Stimulated activated CD8-positive, alpha-beta memory T cell treated with anti-CD3 and anti-CD28 coated beads, Interleukin-12 subunit alpha, Interleukin-12 subunit beta, amount 100 ng/mL, for 24 hours (primary cell): ENCODE data around the gene OR4D11.
"Not testable (repeated sequence)": the region's sequence is repeated elsewhere in the genome, so short reads cannot be mapped to it uniquely, and the experiment has no call there.

Experiments
- DNase-seq: peaks from one replicate; pipeline ENCODE4 v3.0.0-alpha.2; 2020; ENCODE audit errors: extremely low read depth

The OR4D11 gene

GRCh38 chr11:59503276-59503675 is at the start of gene OR4D11:
Gene OR4D11 (plus strand): TSS chr11:59503576. CDS start chr11:59503576, 0 bp downstream.
- no peak for DNase-seq

GRCh38 chr11:59456661-59457060 is 46.7 kb upstream of the OR4D11 start, which contains the start of gene OR4D6:
Gene OR4D6 (plus strand): TSS chr11:59456961. CDS start chr11:59456961, 0 bp downstream.
- no peak for DNase-seq

- DNase-seq = no peak
Measured at GRCh38 chr11:59459916-59460315, 43.5 kb upstream of the OR4D11 start.

- DNase-seq = no peak
Measured at GRCh38 chr11:59463190-59463641, 40.2 kb upstream of the OR4D11 start.

GRCh38 chr11:59473015-59473414 is 30.4 kb upstream of the OR4D11 start, which contains the start of gene OR4D10:
Gene OR4D10 (plus strand): TSS chr11:59473315. CDS start chr11:59477430, 4,115 bp downstream.
- DNase-seq = no peak

- no peak for DNase-seq
Measured at GRCh38 chr11:59475176-59475575, 28.2 kb upstream of the OR4D11 start.

- DNase-seq = no peak
Measured at GRCh38 chr11:59479906-59480305, 23.5 kb upstream of the OR4D11 start.

- DNase-seq = no peak
Measured at GRCh38 chr11:59480359-59480758, 23.0 kb upstream of the OR4D11 start.

- DNase-seq = no peak
Measured at GRCh38 chr11:59501931-59502330, 1.4 kb upstream of the OR4D11 start.

- DNase-seq = no peak
Measured at GRCh38 chr11:59510941-59511589, 7.7 kb downstream of the OR4D11 start, which contains the start of gene OR4D9. Gene OR4D9 (plus strand): TSS chr11:59511539. CDS start chr11:59514913, 3,374 bp downstream.

- no peak for DNase-seq
Measured at GRCh38 chr11:59511675-59512074, 8.3 kb downstream of the OR4D11 start.

- not testable (repeated sequence) for DNase-seq
Measured at GRCh38 chr11:59520139-59520538, 16.8 kb downstream of the OR4D11 start.

GRCh38 chr11:59520741-59521140 is 17.4 kb downstream of the OR4D11 start:
- DNase-seq = no peak

GRCh38 chr11:59523541-59523940 is 20.2 kb downstream of the OR4D11 start:
- no peak for DNase-seq

GRCh38 chr11:59528711-59529110 is 25.3 kb downstream of the OR4D11 start:
- DNase-seq = no peak

GRCh38 chr11:59532620-59533019 is 29.2 kb downstream of the OR4D11 start:
- DNase-seq = no peak

- no peak for DNase-seq
Measured at GRCh38 chr11:59534676-59535075, 31.3 kb downstream of the OR4D11 start.

- DNase-seq = no peak
Measured at GRCh38 chr11:59542142-59542810, 38.9 kb downstream of the OR4D11 start.

GRCh38 chr11:59543713-59544112 is 40.3 kb downstream of the OR4D11 start:
- DNase-seq = not testable (repeated sequence)

GRCh38 chr11:59544869-59545178 is 41.4 kb downstream of the OR4D11 start:
- DNase-seq = no peak

GRCh38 chr11:59545179-59546020 is 42.0 kb downstream of the OR4D11 start:
- no peak for DNase-seq

GRCh38 chr11:59547605-59548308 is 44.4 kb downstream of the OR4D11 start:
- not testable (repeated sequence) for DNase-seq
